22Rv1 (cell line): ENCODE results near the gene TTLL8.

Experiments
- ZFX ChIP-seq: fragments of 450-650 bp; IDR thresholded peaks from 2 replicates; pipeline ENCODE4 v1.6.1; 2017; ENCODE audit warnings: antibody characterized with exemption, borderline replicate concordance
- TF ChIP-seq, protein P1 (sequence below): fragments of 450-650 bp; IDR thresholded peaks from 2 replicates; pipeline ENCODE4 v1.5.1; 2017; ENCODE audit warnings: mild to moderate bottlenecking

DNA sequence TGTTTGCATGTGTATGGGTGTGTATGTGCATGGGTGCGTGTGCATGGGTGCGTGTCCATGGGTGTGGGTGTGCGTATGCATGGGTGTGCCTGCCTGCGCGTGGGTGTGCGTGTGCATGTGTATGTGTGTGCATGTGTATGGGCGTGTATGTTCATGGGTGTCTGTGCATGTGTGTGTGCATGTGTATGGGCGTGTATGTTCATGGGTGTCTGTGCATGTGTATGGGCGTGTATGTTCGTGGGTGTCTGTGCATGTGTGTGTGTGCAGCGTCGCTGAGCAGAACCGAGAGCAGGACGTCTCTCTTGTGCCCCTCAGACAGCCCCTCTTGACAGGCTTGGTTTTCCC lies 59.4 kb downstream of the TTLL8 start:
- no peak for TF ChIP-seq ZFX
- TF ChIP-seq, protein P1, sequence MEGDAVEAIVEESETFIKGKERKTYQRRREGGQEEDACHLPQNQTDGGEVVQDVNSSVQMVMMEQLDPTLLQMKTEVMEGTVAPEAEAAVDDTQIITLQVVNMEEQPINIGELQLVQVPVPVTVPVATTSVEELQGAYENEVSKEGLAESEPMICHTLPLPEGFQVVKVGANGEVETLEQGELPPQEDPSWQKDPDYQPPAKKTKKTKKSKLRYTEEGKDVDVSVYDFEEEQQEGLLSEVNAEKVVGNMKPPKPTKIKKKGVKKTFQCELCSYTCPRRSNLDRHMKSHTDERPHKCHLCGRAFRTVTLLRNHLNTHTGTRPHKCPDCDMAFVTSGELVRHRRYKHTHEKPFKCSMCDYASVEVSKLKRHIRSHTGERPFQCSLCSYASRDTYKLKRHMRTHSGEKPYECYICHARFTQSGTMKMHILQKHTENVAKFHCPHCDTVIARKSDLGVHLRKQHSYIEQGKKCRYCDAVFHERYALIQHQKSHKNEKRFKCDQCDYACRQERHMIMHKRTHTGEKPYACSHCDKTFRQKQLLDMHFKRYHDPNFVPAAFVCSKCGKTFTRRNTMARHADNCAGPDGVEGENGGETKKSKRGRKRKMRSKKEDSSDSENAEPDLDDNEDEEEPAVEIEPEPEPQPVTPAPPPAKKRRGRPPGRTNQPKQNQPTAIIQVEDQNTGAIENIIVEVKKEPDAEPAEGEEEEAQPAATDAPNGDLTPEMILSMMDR = no peak
